H1 (cell line): Measurements from ENCODE around the gene GTPBP1. TPM values are rescaled to one million over a fixed set of nuclear protein-coding genes. Genes with fewer than 3 reads are reported as not detected.

Experiments used
- CTCF ChIA-PET: fragments of 300-600 bp; sonication (Branson Sonifier 250); formaldehyde crosslinking; loops from one replicate; lab custom pipeline; 2021; ENCODE audit not compliant: partially characterized antibody; lab: Charles Lee
- POLR2A ChIA-PET: fragments of 300-600 bp; sonication (Branson Sonifier 250); formaldehyde crosslinking; loops from one replicate; lab custom pipeline; 2021; ENCODE audit warnings: inconsistent platforms; ENCODE audit not compliant: partially characterized antibody; lab: Charles Lee
- DNase-seq, 2 experiments: peaks; one replicate each; pipeline versions ENCODE4 v3.0.0 to v3.0.0-alpha.2; 2010 to 2022; ENCODE audit warnings: low spot score in 2 of 2, low read depth in 1 of 2, mixed read lengths in 1 of 2
- FAIRE-seq: peaks from 2 replicates; lab custom pipeline; 2011; peaks lifted over from hg19 to GRCh38; lab: Jason Lieb, UNC
- H2AFZ ChIP-seq: 2 replicates; pipeline ENCODE4 v1.8.1; 2012; ENCODE audit warnings: low read length, inconsistent platforms
- H2AK5ac ChIP-seq: 2 replicates; pipeline ENCODE4 v1.6.1; 2013; ENCODE audit warnings: low read depth, low read length
- H2BK120ac ChIP-seq: replicated peaks from 2 replicates; pipeline ENCODE3; 2013; ENCODE audit warnings: low read depth, low read length, inconsistent platforms
- H2BK12ac ChIP-seq: 2 replicates; pipeline ENCODE4 v1.6.1; 2013; ENCODE audit warnings: low read depth, low read length
- H2BK15ac ChIP-seq: 2 replicates; pipeline ENCODE4 v1.6.1; 2013; ENCODE audit warnings: low read length
- H2BK20ac ChIP-seq: 2 replicates; pipeline ENCODE4 v1.6.1; 2013; ENCODE audit warnings: low read length
- H2BK5ac ChIP-seq: 2 replicates; pipeline ENCODE4 v1.6.1; 2013; ENCODE audit warnings: low read depth, low read length
- H3K14ac ChIP-seq: 2 replicates; pipeline ENCODE4 v1.6.1; 2013; ENCODE audit warnings: inconsistent platforms; ENCODE audit not compliant: insufficient read length
- H3K18ac ChIP-seq: 2 replicates; pipeline ENCODE4 v1.6.1; 2013; ENCODE audit warnings: low read length; ENCODE audit errors: extremely low read depth
- H3K23ac ChIP-seq: 2 replicates; pipeline ENCODE4 v1.6.1; 2013; ENCODE audit warnings: inconsistent platforms; ENCODE audit not compliant: insufficient read length
- H3K23me2 ChIP-seq: 2 replicates; pipeline ENCODE4 v1.6.1; 2013; ENCODE audit warnings: low read depth, low read length
- H3K27ac ChIP-seq: 2 replicates; pipeline ENCODE4 v1.6.1; 2011; ENCODE audit warnings: low read depth, low read length, inconsistent platforms
- H3K27me3 ChIP-seq, 4 experiments: replicated peaks in 1 of 4; 1 replicate in 1 of 4; 2 replicates in 3 of 4; pipeline versions ENCODE4 v1.6.1 to v1.8.1; 2011 to 2013; ENCODE audit warnings: low read length in 3 of 4, mild to moderate bottlenecking in 3 of 4, inconsistent platforms in 2 of 4, mixed read lengths in 2 of 4, moderate library complexity in 1 of 4; ENCODE audit not compliant: control insufficient read depth in 3 of 4, insufficient read depth in 3 of 4; ENCODE audit errors: extremely low read depth in 1 of 4
- H3K36me3 ChIP-seq, 4 experiments: 2 replicates each; pipeline versions ENCODE4 v1.6.1 to v1.8.1; 2011 to 2013; ENCODE audit warnings: mild to moderate bottlenecking in 4 of 4, low read length in 3 of 4, moderate library complexity in 2 of 4, control low read depth in 1 of 4, inconsistent platforms in 1 of 4; ENCODE audit not compliant: insufficient read depth in 4 of 4, control insufficient read depth in 2 of 4
- H3K4ac ChIP-seq: replicated peaks from 2 replicates; pipeline ENCODE3; 2013; ENCODE audit warnings: low read length, low read depth, mixed read lengths, inconsistent platforms; ENCODE audit not compliant: insufficient read length
- H3K4me1 ChIP-seq, 4 experiments: replicated peaks in 1 of 4; 1 replicate in 1 of 4; 2 replicates in 3 of 4; pipeline versions ENCODE4 v1.6.1 to v1.8.1; 2011 to 2013; ENCODE audit warnings: low read length in 3 of 4, inconsistent platforms in 2 of 4, mixed read lengths in 1 of 4; ENCODE audit not compliant: insufficient read depth in 4 of 4, control insufficient read depth in 3 of 4
- H3K4me2 ChIP-seq, 2 experiments: 2 replicates each; pipeline versions ENCODE4 v1.6.1 to v1.8.1; 2011 to 2013; ENCODE audit warnings: low read depth in 2 of 2, low read length in 2 of 2, control low read depth in 1 of 2, inconsistent platforms in 1 of 2, mild to moderate bottlenecking in 1 of 2; ENCODE audit not compliant: insufficient read depth in 1 of 2
- H3K4me3 ChIP-seq, 4 experiments: fragments of 200-600, 300-600 bp in 1 of 4; sonication (generic), shearing (Covaris generic), sonication (Bioruptor Twin) in 1 of 4; 2 replicates each; pipeline versions ENCODE4 v1.5.1 to v1.8.1; 2011 to 2016; ENCODE audit warnings: low read length in 4 of 4, low read depth in 3 of 4, control low read depth in 2 of 4, inconsistent platforms in 2 of 4, mild to moderate bottlenecking in 2 of 4, mixed read lengths in 1 of 4, moderate library complexity in 1 of 4; ENCODE audit not compliant: insufficient read depth in 2 of 4; ENCODE audit errors: extremely low read depth in 1 of 4
- H3K56ac ChIP-seq: replicated peaks from 2 replicates; pipeline ENCODE3; 2013; ENCODE audit warnings: low read depth, mild to moderate bottlenecking, mixed read lengths, low read length, inconsistent platforms; ENCODE audit not compliant: insufficient read length
- H3K79me1 ChIP-seq: 2 replicates; pipeline ENCODE4 v1.6.1; 2013; ENCODE audit warnings: low read depth, low read length, control low read depth
- H3K79me2 ChIP-seq, 2 experiments: 2 replicates each; pipeline versions ENCODE4 v1.6.1 to v1.8.1; 2012 to 2013; ENCODE audit warnings: low read length in 2 of 2, mild to moderate bottlenecking in 2 of 2, inconsistent platforms in 1 of 2; ENCODE audit not compliant: insufficient read depth in 2 of 2, control insufficient read depth in 1 of 2
- H3K9ac ChIP-seq, 4 experiments: replicated peaks in 1 of 4; 1 replicate in 1 of 4; 2 replicates in 3 of 4; pipeline versions ENCODE4 v1.6.1 to v1.8.1; 2011 to 2013; ENCODE audit warnings: low read depth in 3 of 4, low read length in 3 of 4, control low read depth in 2 of 4, mild to moderate bottlenecking in 2 of 4, moderate library complexity in 2 of 4, inconsistent platforms in 1 of 4; ENCODE audit errors: extremely low read depth in 1 of 4
- H3K9me3 ChIP-seq, 2 experiments: 2 replicates each; pipeline versions ENCODE4 v1.6.1 to v1.8.1; 2012 to 2013; ENCODE audit warnings: mild to moderate bottlenecking in 2 of 2, moderate library complexity in 2 of 2, control low read depth in 1 of 2, inconsistent platforms in 1 of 2, low read depth in 1 of 2, low read length in 1 of 2, mixed read lengths in 1 of 2; ENCODE audit not compliant: insufficient read depth in 2 of 2
- H4K20me1 ChIP-seq, 2 experiments: replicated peaks in 1 of 2; 2 replicates each; pipeline versions ENCODE3 to v1.8.1; 2011 to 2013; ENCODE audit warnings: inconsistent platforms in 2 of 2, low read length in 2 of 2, mild to moderate bottlenecking in 1 of 2; ENCODE audit not compliant: insufficient read depth in 2 of 2, control insufficient read depth in 1 of 2
- H4K5ac ChIP-seq: 2 replicates; pipeline ENCODE4 v1.6.1; 2013; ENCODE audit warnings: low read length, low read depth, mixed read lengths, inconsistent platforms; ENCODE audit not compliant: insufficient read length
- H4K8ac ChIP-seq: 2 replicates; pipeline ENCODE4 v1.8.0; 2013; ENCODE audit warnings: mild to moderate bottlenecking, moderate library complexity, low read length, inconsistent platforms; ENCODE audit not compliant: insufficient read depth; ENCODE audit errors: extremely low read depth
- H4K91ac ChIP-seq: replicated peaks from 2 replicates; pipeline ENCODE3; 2013; ENCODE audit warnings: low read length, mixed read lengths, inconsistent platforms; ENCODE audit not compliant: insufficient read length
- BCL11A ChIP-seq, 2 experiments: IDR thresholded peaks; one replicate each; pipeline ENCODE4 v1.6.1; 2011; ENCODE audit warnings: low read depth in 2 of 2, low read length in 2 of 2, mild to moderate bottlenecking in 2 of 2
- KDM5A ChIP-seq: fragments of 200-600 bp; IDR thresholded peaks from 2 replicates; pipeline ENCODE4 v1.7.1; 2012; ENCODE audit warnings: mild to moderate bottlenecking, low read length, inconsistent platforms, mixed read lengths
- RAD21 ChIP-seq, 2 experiments: IDR thresholded peaks in 1 of 2; conservative IDR thresholded peaks in 1 of 2; 2 replicates each; pipeline ENCODE4 v1.6.1; 2011; ENCODE audit warnings: low read depth in 2 of 2, low read length in 2 of 2, improper control_type of control experiment in 1 of 2, inconsistent platforms in 1 of 2, mild to moderate bottlenecking in 1 of 2, moderate library complexity in 1 of 2
- RFX5 ChIP-seq: IDR thresholded peaks from 2 replicates; pipeline ENCODE4 v1.6.1; 2011; ENCODE audit warnings: low read depth, low read length, improper control_type of control experiment, borderline replicate concordance
- RXRA ChIP-seq: IDR thresholded peaks from 2 replicates; pipeline ENCODE4 v1.6.1; 2011; ENCODE audit warnings: low read depth, mild to moderate bottlenecking, low read length, moderate library complexity; ENCODE audit not compliant: insufficient read depth
- SAP30 ChIP-seq: fragments of 300-600 bp; sonication (generic); IDR thresholded peaks from 2 replicates; pipeline ENCODE4 v1.7.1; 2012; ENCODE audit warnings: low read length, moderate library complexity, mild to moderate bottlenecking, inconsistent platforms; ENCODE audit not compliant: insufficient read depth, insufficient replicate concordance
- TAF7 ChIP-seq: optimal IDR thresholded peaks from 2 replicates; pipeline ENCODE3; 2011; ENCODE audit warnings: low read depth, mild to moderate bottlenecking, inconsistent platforms, low read length, moderate library complexity, borderline replicate concordance
- WGBS, 2 experiments: shearing (Covaris generic) in 1 of 2; methylation state at CpG; one replicate each; pipeline versions ENCODE4 v1.1.6 to v1.1.7; 2013 to 2015; ENCODE audit warnings: low lambda C conversion rate in 2 of 2, mixed read lengths in 2 of 2, inconsistent platforms in 1 of 2, low coverage in 1 of 2, missing lambda C conversion rate in 1 of 2; ENCODE audit not compliant: insufficient replicate concordance in 2 of 2, insufficient coverage in 1 of 2, insufficient read length in 1 of 2; ENCODE audit errors: extremely low coverage in 1 of 2, missing lambda C conversion rate in 1 of 2; 5-methylcytosine and 5-hydroxymethylcytosine counted together
- polyA plus RNA-seq, 7 experiments: library from polyadenylated mRNA; depleted of rRNA in 3 of 7; stranded (reverse) in 5 of 7; unstranded in 2 of 7; fragments of >200 nt in 5 of 7; fragments of 200-250 nt in 2 of 7; gene quantifications; 1 replicate in 5 of 7; 2 replicates in 1 of 7; 4 replicates in 1 of 7; pipeline versions ENCODE4 v1.2.1 to v1.2.3, GENCODE V29; 2011 to 2013; ENCODE audit warnings: missing spikeins in 2 of 7, mixed read lengths in 2 of 7
- total RNA-seq: library from RNA; stranded (reverse); fragmentation: NEBNext Ultra II Directional; extraction: Animal tissue kit (Norgen Biotek cat#: 25700); gene quantifications from 2 replicates; pipeline ENCODE4 v1.2.1, GENCODE V29; 2021
- TF ChIP-seq, protein P1 (sequence below), 3 experiments: IDR thresholded peaks; 1 replicate in 2 of 3; 2 replicates in 1 of 3; pipeline versions ENCODE4 v1.5.1 to v1.6.1; 2011; ENCODE audit warnings: low read length in 3 of 3, mild to moderate bottlenecking in 3 of 3, inconsistent platforms in 2 of 3, low read depth in 1 of 3, moderate library complexity in 1 of 3; ENCODE audit not compliant: insufficient read depth in 1 of 3; ENCODE audit errors: control extremely low read depth in 1 of 3

The GTPBP1 gene
- total and polyA plus RNA-seq, 2 of the 8 experiments (the other 6 are each of a cell fraction or from before 2014, with no cell fraction given) = 53.1 to 91.8 TPM

DNA sequence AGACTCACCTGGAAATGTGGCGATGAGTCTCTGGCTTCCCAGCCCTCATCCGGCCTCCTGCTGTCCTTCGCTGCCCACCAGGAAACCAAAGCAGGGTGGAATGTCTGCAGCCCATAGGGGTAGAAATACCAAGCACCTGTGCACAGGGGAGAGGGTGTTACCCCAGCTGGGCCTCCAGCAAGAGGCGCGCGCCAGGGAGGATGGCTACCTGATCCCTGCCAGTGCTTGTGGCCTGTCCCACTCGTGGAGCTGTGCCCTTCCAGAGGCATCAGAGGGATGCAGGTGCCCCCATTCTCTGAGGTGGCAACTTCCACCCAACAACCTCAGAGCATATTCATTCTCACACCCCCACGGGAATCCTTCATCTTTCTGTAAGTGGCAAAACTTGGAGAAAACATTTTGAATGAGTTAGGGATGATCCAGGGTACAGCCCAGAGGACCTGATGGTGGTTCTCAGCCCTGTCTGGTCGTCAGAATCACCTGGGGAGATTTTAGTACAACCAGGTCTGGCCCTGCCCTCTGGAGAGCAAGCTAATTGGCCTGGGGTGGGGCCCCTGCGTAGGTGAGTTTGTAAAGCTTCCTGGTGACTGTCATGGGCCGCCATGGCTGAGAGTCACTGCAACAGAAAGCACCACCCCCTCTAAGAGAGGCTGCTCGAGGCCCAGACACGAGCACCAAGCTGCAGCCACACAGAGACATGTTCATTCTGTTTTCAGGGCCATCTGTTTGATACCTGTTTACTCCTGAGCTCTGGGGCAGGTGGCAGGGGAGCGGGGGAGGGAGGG, 40.1 kb downstream of the GTPBP1 start:
- H2BK12ac ChIP-seq = no peak overlapping the region
- H3K27ac ChIP-seq = no peak overlapping the region
- H3K4me1 ChIP-seq = no peaks in the 10 kb centered on the region; a peak in 1 of 7 replicates
- H2BK120ac ChIP-seq = no peak overlapping the region
- no peak overlapping the region for H2BK15ac ChIP-seq
- CTCF ChIA-PET = interaction anchor here (1.2 to 7.9 kb wide), 6 partner anchors 10 to 64 kb away, joined by 3 to 95 read pairs (median 17); partner anchors contain the start of gene TOMM22
- H2AFZ ChIP-seq = no peak overlapping the region
- POLR2A ChIA-PET = interaction anchor here (0.6 to 10.3 kb wide), 7 partner anchors 9 to 812 kb away, joined by 3 to 112 read pairs (median 5); partner anchors contain the start of genes RPL3, SUN2 and TOMM22
- no peak overlapping the region for H3K14ac ChIP-seq
- FAIRE-seq = no peak
- no peak overlapping the region for H3K9ac ChIP-seq
- H3K79me1 ChIP-seq = no peaks in the 10 kb centered on the region
- H3K4ac ChIP-seq = no peak overlapping the region
- H3K79me2 ChIP-seq = no peaks in the 10 kb centered on the region
- H4K91ac ChIP-seq = no peak overlapping the region
- no peaks in the 10 kb centered on the region for H3K23me2 ChIP-seq
- H3K36me3 ChIP-seq = peaks cover 0 to 3% (median under 1%) of the 10 kb centered on the region in 4 experiments; a peak in 1 of 8 replicates
- H3K4me3 ChIP-seq = no peak overlapping the region
- DNase-seq = no peak
- H4K20me1 ChIP-seq = peaks cover 0 to 6% of the 10 kb centered on the region in 2 experiments
- H2BK20ac ChIP-seq = no peak overlapping the region
- no peak overlapping the region for H3K18ac ChIP-seq
- WGBS, 2 experiments = 88% methylated on average over 13 of the region's 14 CpGs; no CpG with 5 or more reads in 1 of the 2 experiments
- H4K8ac ChIP-seq = no peak overlapping the region
- H4K5ac ChIP-seq = no peak overlapping the region
- no peak overlapping the region for H2BK5ac ChIP-seq
- H3K56ac ChIP-seq = no peak overlapping the region
- H3K9me3 ChIP-seq = no peaks in the 10 kb centered on the region
- H3K23ac ChIP-seq = no peak overlapping the region
- no peak overlapping the region for H2AK5ac ChIP-seq
- peaks cover 0 to 2% (median 0%) of the 10 kb centered on the region in 4 experiments; a peak in 1 of 7 replicates for H3K27me3 ChIP-seq
- no peak overlapping the region for H3K4me2 ChIP-seq
- no peak for TF ChIP-seq SAP30
- no peak for TF ChIP-seq RXRA
- TF ChIP-seq RFX5 = no peak
- no peak for TF ChIP-seq TAF7
- TF ChIP-seq RAD21 (IDR thresholded peaks at IDR 0.05 in 1 of 2, conservative IDR thresholded peaks at IDR 0.05 in 1 of 2; ENCODE audit: low read depth in 2 of 2, low read length in 2 of 2) = no peak
- TF ChIP-seq BCL11A (IDR thresholded peaks at IDR 0.05; ENCODE audit: low read depth in 2 of 2, low read length in 2 of 2) = no peak
- TF ChIP-seq, protein P1, sequence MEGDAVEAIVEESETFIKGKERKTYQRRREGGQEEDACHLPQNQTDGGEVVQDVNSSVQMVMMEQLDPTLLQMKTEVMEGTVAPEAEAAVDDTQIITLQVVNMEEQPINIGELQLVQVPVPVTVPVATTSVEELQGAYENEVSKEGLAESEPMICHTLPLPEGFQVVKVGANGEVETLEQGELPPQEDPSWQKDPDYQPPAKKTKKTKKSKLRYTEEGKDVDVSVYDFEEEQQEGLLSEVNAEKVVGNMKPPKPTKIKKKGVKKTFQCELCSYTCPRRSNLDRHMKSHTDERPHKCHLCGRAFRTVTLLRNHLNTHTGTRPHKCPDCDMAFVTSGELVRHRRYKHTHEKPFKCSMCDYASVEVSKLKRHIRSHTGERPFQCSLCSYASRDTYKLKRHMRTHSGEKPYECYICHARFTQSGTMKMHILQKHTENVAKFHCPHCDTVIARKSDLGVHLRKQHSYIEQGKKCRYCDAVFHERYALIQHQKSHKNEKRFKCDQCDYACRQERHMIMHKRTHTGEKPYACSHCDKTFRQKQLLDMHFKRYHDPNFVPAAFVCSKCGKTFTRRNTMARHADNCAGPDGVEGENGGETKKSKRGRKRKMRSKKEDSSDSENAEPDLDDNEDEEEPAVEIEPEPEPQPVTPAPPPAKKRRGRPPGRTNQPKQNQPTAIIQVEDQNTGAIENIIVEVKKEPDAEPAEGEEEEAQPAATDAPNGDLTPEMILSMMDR (IDR thresholded peaks at IDR 0.05; ENCODE audit: control extremely low read depth in 1 of 3, insufficient read depth in 1 of 3, low read depth in 1 of 3, low read length in 3 of 3) = no peak
- TF ChIP-seq KDM5A = no peak
